Keratinocyte (primary cell): ENCODE data around the gene FAM53B. TPM values are rescaled to one million over a fixed set of nuclear protein-coding genes. Genes with fewer than 3 reads are reported as not detected.

ENCODE experiments used
- DNase-seq: peaks from one replicate; pipeline ENCODE4 v3.0.0-alpha.2; 2011; ENCODE audit warnings: low read depth, missing footprints, low spot score
- FAIRE-seq: peaks from 2 replicates; lab custom pipeline; 2011; peaks lifted over from hg19 to GRCh38; lab: Jason Lieb, UNC
- H2AFZ ChIP-seq: 2 replicates; pipeline ENCODE4 v1.6.0; 2012; ENCODE audit warnings: low read length, control low read depth, inconsistent platforms; ENCODE audit not compliant: control insufficient read depth
- H3K27ac ChIP-seq: 2 replicates; pipeline ENCODE4 v1.5.1; 2011; ENCODE audit warnings: low read length; ENCODE audit not compliant: control insufficient read depth, insufficient read depth
- H3K27me3 ChIP-seq: 3 replicates; pipeline ENCODE4 v1.6.0; 2011; ENCODE audit warnings: low read length; ENCODE audit not compliant: control insufficient read depth, insufficient read depth; ENCODE audit errors: extremely low read depth
- H3K36me3 ChIP-seq, 2 experiments: 2 replicates in 1 of 2; 3 replicates in 1 of 2; pipeline ENCODE4 v1.5.1; 2011; ENCODE audit warnings: low read length in 2 of 2, mild to moderate bottlenecking in 1 of 2; ENCODE audit not compliant: control insufficient read depth in 2 of 2, insufficient read depth in 2 of 2; ENCODE audit errors: extremely low read depth in 1 of 2
- H3K4me1 ChIP-seq: 3 replicates; pipeline ENCODE4 v1.5.1; 2011; ENCODE audit warnings: low read length; ENCODE audit not compliant: control insufficient read depth, insufficient read depth; ENCODE audit errors: extremely low read depth
- H3K4me2 ChIP-seq: 3 replicates; pipeline ENCODE4 v1.6.0; 2011; ENCODE audit warnings: low read depth, low read length; ENCODE audit not compliant: control insufficient read depth, insufficient read depth; ENCODE audit errors: extremely low read depth
- H3K4me3 ChIP-seq, 3 experiments: fragments of 200-600 bp in 1 of 3; sonication (generic) in 1 of 3; 2 replicates in 2 of 3; 3 replicates in 1 of 3; pipeline ENCODE4 v1.5.1; 2011 to 2016; ENCODE audit warnings: low read length in 3 of 3, mild to moderate bottlenecking in 3 of 3, control low read depth in 2 of 3, inconsistent platforms in 1 of 3, low read depth in 1 of 3, mixed read lengths in 1 of 3, mixed run types in 1 of 3, moderate library complexity in 1 of 3; ENCODE audit not compliant: control insufficient read depth in 2 of 3, insufficient read depth in 2 of 3; ENCODE audit errors: extremely low read depth in 1 of 3
- H3K79me2 ChIP-seq: 2 replicates; pipeline ENCODE4 v1.6.0; 2012; ENCODE audit warnings: low read length; ENCODE audit not compliant: control insufficient read depth, insufficient read depth
- H3K9ac ChIP-seq: 3 replicates; pipeline ENCODE4 v1.6.0; 2011; ENCODE audit warnings: low read length; ENCODE audit not compliant: control insufficient read depth, insufficient read depth; ENCODE audit errors: extremely low read depth
- H3K9me1 ChIP-seq: 3 replicates; pipeline ENCODE4 v1.6.0; 2011; ENCODE audit warnings: low read length; ENCODE audit not compliant: control insufficient read depth, insufficient read depth; ENCODE audit errors: extremely low read depth
- H3K9me3 ChIP-seq: 2 replicates; pipeline ENCODE4 v1.5.1; 2012; ENCODE audit warnings: low read depth, low read length; ENCODE audit not compliant: control insufficient read depth
- H4K20me1 ChIP-seq: 3 replicates; pipeline ENCODE4 v1.6.0; 2011; ENCODE audit warnings: low read length; ENCODE audit not compliant: control insufficient read depth, insufficient read depth; ENCODE audit errors: extremely low read depth
- EZH2 ChIP-seq: IDR thresholded peaks from one replicate; pipeline ENCODE4 v1.6.1; 2012; ENCODE audit warnings: inconsistent platforms, mild to moderate bottlenecking, low read length, moderate library complexity
- dilution Hi-C: fragments of 300-500 bp; cut with MboI; formaldehyde crosslinking; loops from one replicate; pipeline ENCODE4 v1.7.0; 2020; ENCODE audit warnings: low sequenced_read_pairs; ENCODE audit not compliant: extremely low pct_ligation_motif_present
- polyA plus RNA-seq, 5 experiments: library from polyadenylated mRNA; depleted of rRNA in 3 of 5; stranded (reverse) in 3 of 5; stranded (forward) in 1 of 5; unstranded in 1 of 5; fragments of >200 nt; gene quantifications; 1 replicate in 1 of 5; 2 replicates in 3 of 5; 3 replicates in 1 of 5; pipeline versions ENCODE4 v1.2.1 to v1.2.3, GENCODE V29; 2011 to 2012; ENCODE audit warnings: missing spikeins in 2 of 5, low read depth in 1 of 5, low replicate concordance in 1 of 5
- TF ChIP-seq, protein P1 (sequence below), 3 experiments: IDR thresholded peaks in 1 of 3; conservative IDR thresholded peaks in 1 of 3; optimal IDR thresholded peaks in 1 of 3; 2 replicates in 2 of 3; 3 replicates in 1 of 3; pipeline versions ENCODE3 to v1.5.1; 2011; ENCODE audit warnings: low read length in 3 of 3, mild to moderate bottlenecking in 3 of 3, moderate library complexity in 2 of 3, control low read depth in 1 of 3, inconsistent platforms in 1 of 3; ENCODE audit not compliant: insufficient read depth in 2 of 3; ENCODE audit errors: extremely low read depth in 1 of 3

The FAM53B gene
- polyA plus RNA-seq, 1 donor (not counting 4 experiments of a cell fraction or from before 2014, with no cell fraction given), result 8.6 TPM

- dilution Hi-C loops, result no loop called here
- peaks cover 11 to 21% of the 10 kb centered on the region in 2 experiments for H3K36me3 ChIP-seq
- no peaks in the 10 kb centered on the region for H3K4me1 ChIP-seq
- peaks cover 2% of the 10 kb centered on the region for H3K9me1 ChIP-seq
- H4K20me1 ChIP-seq, result peaks cover 2% of the 10 kb centered on the region
- H2AFZ ChIP-seq, result no peak overlapping the region
- H3K9me3 ChIP-seq, result no peaks in the 10 kb centered on the region
- no peak overlapping the region for H3K27ac ChIP-seq
- no peak overlapping the region for H3K4me3 ChIP-seq
- H3K9ac ChIP-seq, result no peak overlapping the region
- DNase-seq (no peak), FAIRE-seq (no peak)
- H3K79me2 ChIP-seq, result peaks cover 32% of the 10 kb centered on the region
- TF ChIP-seq, protein P1, sequence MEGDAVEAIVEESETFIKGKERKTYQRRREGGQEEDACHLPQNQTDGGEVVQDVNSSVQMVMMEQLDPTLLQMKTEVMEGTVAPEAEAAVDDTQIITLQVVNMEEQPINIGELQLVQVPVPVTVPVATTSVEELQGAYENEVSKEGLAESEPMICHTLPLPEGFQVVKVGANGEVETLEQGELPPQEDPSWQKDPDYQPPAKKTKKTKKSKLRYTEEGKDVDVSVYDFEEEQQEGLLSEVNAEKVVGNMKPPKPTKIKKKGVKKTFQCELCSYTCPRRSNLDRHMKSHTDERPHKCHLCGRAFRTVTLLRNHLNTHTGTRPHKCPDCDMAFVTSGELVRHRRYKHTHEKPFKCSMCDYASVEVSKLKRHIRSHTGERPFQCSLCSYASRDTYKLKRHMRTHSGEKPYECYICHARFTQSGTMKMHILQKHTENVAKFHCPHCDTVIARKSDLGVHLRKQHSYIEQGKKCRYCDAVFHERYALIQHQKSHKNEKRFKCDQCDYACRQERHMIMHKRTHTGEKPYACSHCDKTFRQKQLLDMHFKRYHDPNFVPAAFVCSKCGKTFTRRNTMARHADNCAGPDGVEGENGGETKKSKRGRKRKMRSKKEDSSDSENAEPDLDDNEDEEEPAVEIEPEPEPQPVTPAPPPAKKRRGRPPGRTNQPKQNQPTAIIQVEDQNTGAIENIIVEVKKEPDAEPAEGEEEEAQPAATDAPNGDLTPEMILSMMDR (optimal IDR thresholded peaks at IDR 0.05 in 1 of 3, IDR thresholded peaks at IDR 0.05 in 1 of 3, conservative IDR thresholded peaks at IDR 0.05 in 1 of 3; ENCODE audit: extremely low read depth in 1 of 3, insufficient read depth in 2 of 3, low read length in 3 of 3), result no peak
- TF ChIP-seq EZH2, result no peak
- no peaks in the 10 kb centered on the region for H3K27me3 ChIP-seq
- no peak overlapping the region for H3K4me2 ChIP-seq
These were observed 64.8 kb downstream of the FAM53B start for GRCh38 chr10:124679401-124679800.

- H3K4me2 ChIP-seq, result no peak overlapping the region
- peaks cover 36% of the 10 kb centered on the region for H3K79me2 ChIP-seq
- no peak overlapping the region for H3K9ac ChIP-seq
- DNase-seq (no peak), FAIRE-seq (no peak)
- no peak overlapping the region for H3K27ac ChIP-seq
- H3K4me3 ChIP-seq, result no peak overlapping the region
- H3K4me1 ChIP-seq, result no peaks in the 10 kb centered on the region
- no peak overlapping the region for H2AFZ ChIP-seq
- no peak for TF ChIP-seq EZH2
- TF ChIP-seq, protein P1 (optimal IDR thresholded peaks at IDR 0.05 in 1 of 3, IDR thresholded peaks at IDR 0.05 in 1 of 3, conservative IDR thresholded peaks at IDR 0.05 in 1 of 3; ENCODE audit: extremely low read depth in 1 of 3, insufficient read depth in 2 of 3, low read length in 3 of 3), result no peak
- H3K27me3 ChIP-seq, result no peaks in the 10 kb centered on the region
- dilution Hi-C loops, result no loop called here
- peaks cover 11 to 18% of the 10 kb centered on the region in 2 experiments for H3K36me3 ChIP-seq
- H4K20me1 ChIP-seq, result peaks cover 2% of the 10 kb centered on the region
- H3K9me1 ChIP-seq, result peaks cover 2% of the 10 kb centered on the region
- H3K9me3 ChIP-seq, result no peaks in the 10 kb centered on the region
These were observed 65.5 kb downstream of the FAM53B start for GRCh38 chr10:124678557-124679240.
